ENCODE results near the gene PDXDC1.
"Not testable (repeated sequence)": the region's sequence is repeated elsewhere in the genome, so short reads cannot be mapped to it uniquely, and the experiment has no call there.

The PDXDC1 gene

DNA sequence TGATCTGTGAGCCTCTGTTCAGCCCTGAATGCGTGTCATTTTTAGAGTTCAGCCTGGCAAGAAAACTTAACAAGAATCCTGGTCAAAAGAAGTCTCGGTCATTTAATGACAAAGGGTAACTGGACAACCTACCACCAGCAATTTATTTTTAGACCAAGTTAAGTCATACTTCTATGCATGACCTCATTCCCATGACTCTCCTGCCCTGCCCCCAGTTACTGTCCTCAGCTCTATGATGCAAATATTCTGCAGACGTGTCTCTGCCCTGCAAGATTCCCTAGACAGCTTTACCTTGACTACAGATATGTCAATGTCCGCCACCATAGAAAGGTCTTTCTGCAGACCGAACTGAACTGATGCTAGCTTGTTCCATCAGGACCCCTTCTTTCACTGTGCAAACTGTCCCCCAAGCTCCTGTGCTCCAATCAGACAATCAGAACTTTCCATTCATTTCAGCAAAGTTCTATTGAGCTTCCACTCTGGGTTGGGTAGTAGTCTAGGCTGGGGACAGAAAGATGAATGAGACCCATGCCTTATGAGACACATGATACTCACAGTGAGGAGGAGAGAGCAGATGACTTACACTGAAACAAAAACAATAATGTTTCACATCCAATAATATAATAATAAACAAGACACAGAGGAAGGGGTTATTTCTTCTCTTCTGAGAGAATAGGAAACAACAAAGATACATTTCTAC is 194.3 kb downstream of the PDXDC1 start:
- not testable (repeated sequence) for DNase-seq

DNA sequence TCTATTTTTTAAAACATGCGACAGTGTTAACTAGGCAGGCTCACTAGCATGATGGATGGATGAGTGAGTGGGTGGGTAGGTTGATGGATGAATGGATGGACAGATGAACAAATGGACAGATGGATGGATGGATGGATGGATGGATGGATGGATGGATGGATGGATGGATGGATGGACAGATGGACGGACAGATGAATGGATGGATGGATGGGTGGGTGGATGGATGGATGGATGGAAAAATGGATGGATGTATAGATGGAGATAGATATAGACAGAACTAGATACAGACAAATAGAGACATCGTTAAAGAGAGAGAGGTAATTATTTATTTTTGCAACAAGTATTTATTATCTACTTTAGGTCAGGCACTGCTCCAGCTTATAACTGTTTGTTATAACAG is 205.1 kb downstream of the PDXDC1 start:
- not testable (repeated sequence) for DNase-seq

GRCh38 chr16:15180946-15181345 is 206.1 kb downstream of the PDXDC1 start:
- DNase-seq, result not testable (repeated sequence)

GRCh38 chr16:15184000-15184399 is 209.2 kb downstream of the PDXDC1 start:
- not testable (repeated sequence) for DNase-seq
